HepG2 (cell line): ENCODE measurements around the gene ACADS. TPM values are rescaled to one million over a fixed set of nuclear protein-coding genes. Genes with fewer than 3 reads are reported as not detected.

Experiments
- ATAC-seq: fragments of 200-7000 bp; cut with Tn5 transposase; 3 replicates; pipeline ENCODE4 v1.9.1; 2020; ENCODE audit warnings: mild to moderate bottlenecking, moderate library complexity
- BruUV-seq: library from RNA; stranded (reverse); fragments of 400-500 nt; replicated peaks from 2 replicates; lab custom pipeline; 2021; lab: Mats Ljungman, UMichigan
- CTCF ChIA-PET: fragments of 300-600 bp; formaldehyde crosslinking; extraction: SDS; loops from one replicate; lab custom pipeline; 2021; ENCODE audit warnings: low total read pairs, inconsistent platforms, low intra/inter-chr PET ratio; lab: Yijun Ruan, JAX
- POLR2A ChIA-PET: fragments of 350-600 bp; sonication (Branson Sonifier 250); formaldehyde crosslinking; loops from one replicate; lab custom pipeline; 2020; ENCODE audit warnings: antibody characterized with exemption, inconsistent platforms; lab: Yijun Ruan, JAX
- DNase-seq: peaks from one replicate; pipeline ENCODE4 v3.0.0-alpha.2; 2015; ENCODE audit warnings: low spot score
- FAIRE-seq: peaks from 3 replicates; lab custom pipeline; 2011; peaks lifted over from hg19 to GRCh38; lab: Jason Lieb, UNC
- H2AFZ ChIP-seq: one replicate; pipeline ENCODE4 v1.6.1; 2011; ENCODE audit warnings: low read length, inconsistent platforms
- H3K27ac ChIP-seq: fragments of 300-600 bp; 3 replicates; pipeline ENCODE4 v1.8.0; 2011; ENCODE audit warnings: mixed run types, mild to moderate bottlenecking, mixed read lengths, low read length, inconsistent platforms; ENCODE audit not compliant: insufficient read depth; ENCODE audit errors: extremely low read length
- H3K27me3 ChIP-seq, 2 experiments: fragments of 200-600 bp in 1 of 2; 2 replicates in 1 of 2; 3 replicates in 1 of 2; pipeline versions ENCODE4 v1.6.0 to v1.8.0; 2011; ENCODE audit warnings: low read length in 2 of 2, mild to moderate bottlenecking in 2 of 2, moderate library complexity in 2 of 2, inconsistent platforms in 1 of 2; ENCODE audit not compliant: insufficient read depth in 2 of 2, control insufficient read depth in 1 of 2
- H3K36me3 ChIP-seq, 2 experiments: fragments of 200-600 bp in 1 of 2; replicated peaks in 1 of 2; 2 replicates in 1 of 2; 3 replicates in 1 of 2; pipeline versions ENCODE4 v1.5.1 to v1.8.0; 2011; ENCODE audit warnings: low read length in 2 of 2, inconsistent platforms in 1 of 2; ENCODE audit not compliant: insufficient read depth in 2 of 2, control insufficient read depth in 1 of 2
- H3K4me1 ChIP-seq: 2 replicates; pipeline ENCODE4 v1.5.1; 2012; ENCODE audit warnings: low read length, inconsistent platforms; ENCODE audit not compliant: insufficient read depth
- H3K4me2 ChIP-seq: 2 replicates; pipeline ENCODE4 v1.6.0; 2011; ENCODE audit warnings: low read depth, low read length, inconsistent platforms
- H3K4me3 ChIP-seq, 3 experiments: fragments of 200-600 bp in 1 of 3; sonication (generic), shearing (Covaris generic) in 1 of 3; replicated peaks in 1 of 3; 2 replicates each; pipeline ENCODE4 v1.5.1; 2011 to 2016; ENCODE audit warnings: low read length in 3 of 3, inconsistent platforms in 2 of 3, low read depth in 2 of 3, mild to moderate bottlenecking in 2 of 3, control low read depth in 1 of 3, mixed read lengths in 1 of 3; ENCODE audit not compliant: insufficient read depth in 1 of 3
- H3K79me2 ChIP-seq: one replicate; pipeline ENCODE4 v1.6.1; 2011; ENCODE audit warnings: low read length, inconsistent platforms; ENCODE audit not compliant: insufficient read depth
- H3K9ac ChIP-seq: 2 replicates; pipeline ENCODE4 v1.6.0; 2011; ENCODE audit warnings: mild to moderate bottlenecking, low read depth, low read length, inconsistent platforms; ENCODE audit not compliant: insufficient read depth
- H3K9me3 ChIP-seq: 2 replicates; pipeline ENCODE4 v1.5.1; 2012; ENCODE audit warnings: mild to moderate bottlenecking, low read length
- H4K20me1 ChIP-seq: 2 replicates; pipeline ENCODE4 v1.6.0; 2011; ENCODE audit warnings: inconsistent platforms, mild to moderate bottlenecking, low read length, moderate library complexity; ENCODE audit not compliant: insufficient read depth
- CREM ChIP-seq, 2 experiments: sonication (generic) in 1 of 2; formaldehyde crosslinking in 1 of 2; IDR thresholded peaks; 2 replicates each; pipeline versions ENCODE4 v1.4.0 to v1.6.1; 2016 to 2020; ENCODE audit warnings: antibody characterized with exemption in 1 of 2, mild to moderate bottlenecking in 1 of 2, missing genetic modification reagents in 1 of 2
- E2F5 ChIP-seq: sonication (generic); formaldehyde crosslinking; conservative IDR thresholded peaks from 2 replicates; pipeline ENCODE4 v1.4.0; 2020; ENCODE audit warnings: missing genetic modification reagents
- IRX3 ChIP-seq: sonication (generic); formaldehyde crosslinking; IDR thresholded peaks from 2 replicates; pipeline ENCODE4 v1.8.1; 2023; ENCODE audit warnings: mild to moderate bottlenecking, low read depth, missing genetic modification reagents, borderline replicate concordance
- MEF2D ChIP-seq: sonication (generic); formaldehyde crosslinking; IDR thresholded peaks from 2 replicates; pipeline ENCODE4 v1.5.1; 2020; ENCODE audit warnings: mild to moderate bottlenecking, missing genetic modification reagents
- NFYC ChIP-seq: IDR thresholded peaks from 2 replicates; pipeline ENCODE4 v1.6.1; 2016; ENCODE audit warnings: missing genetic modification reagents, missing compliant biosample characterization
- RARG ChIP-seq: sonication (generic); formaldehyde crosslinking; IDR thresholded peaks from 2 replicates; pipeline ENCODE4 v1.4.0; 2020; ENCODE audit warnings: low read depth, mild to moderate bottlenecking, missing genetic modification reagents
- SAFB2 ChIP-seq: sonication (generic); formaldehyde crosslinking; IDR thresholded peaks from 2 replicates; pipeline ENCODE4 v1.5.1; 2020; ENCODE audit warnings: missing genetic modification reagents, low read depth, mild to moderate bottlenecking, borderline replicate concordance
- TEAD2 ChIP-seq: sonication (generic); formaldehyde crosslinking; IDR thresholded peaks from 2 replicates; pipeline ENCODE4 v1.9.0; 2021; ENCODE audit warnings: missing genetic modification reagents
- ZNF281 ChIP-seq: sonication (generic); formaldehyde crosslinking; IDR thresholded peaks from 2 replicates; pipeline ENCODE4 v1.4.0; 2020; ENCODE audit warnings: missing genetic modification reagents, borderline replicate concordance
- ZNF646 ChIP-seq: sonication (generic); formaldehyde crosslinking; IDR thresholded peaks from 2 replicates; pipeline ENCODE4 v1.9.0; 2021; ENCODE audit warnings: mild to moderate bottlenecking, missing genetic modification reagents
- ZNF792 ChIP-seq: IDR thresholded peaks from 2 replicates; pipeline ENCODE4 v1.6.1; 2016
- ZNF891 ChIP-seq: sonication (generic); formaldehyde crosslinking; IDR thresholded peaks from 2 replicates; pipeline ENCODE4 v1.5.0; 2020; ENCODE audit warnings: mild to moderate bottlenecking, missing genetic modification reagents
- WGBS: methylation state at CpG from one replicate; pipeline ENCODE4 v1.1.6; 2017; ENCODE audit warnings: low lambda C conversion rate; 5-methylcytosine and 5-hydroxymethylcytosine counted together
- in situ Hi-C: cut with HindIII; loops from 2 replicates; pipeline ENCODE4 v1.10.0; 2017; ENCODE audit warnings: low pct_unique_long_range_greater_than_20kb; ENCODE audit not compliant: extremely low pct_ligation_motif_present
- intact Hi-C: fragments of 100-400 bp; cut with micrococcal nuclease; formaldehyde crosslinking; loops from one replicate; pipeline ENCODE4 v1.10.0; 2022; ENCODE audit not compliant: unreplicated experiment
- polyA plus RNA-seq, 8 experiments: library from polyadenylated mRNA; depleted of rRNA in 3 of 8; stranded (reverse) in 7 of 8; unstranded in 1 of 8; fragments of >200 nt; fragmentation: Illumina TruSeq in 4 of 8; extraction: Trizol in 4 of 8; gene quantifications; 2 replicates each; pipeline versions ENCODE4 v1.2.1 to v1.2.3, GENCODE V29; 2011 to 2016; ENCODE audit warnings: low read depth in 4 of 8, missing spikeins in 1 of 8, mixed read lengths in 1 of 8; ENCODE audit not compliant: insufficient read depth in 1 of 8
- total RNA-seq, 5 experiments: library from RNA; depleted of rRNA; stranded (reverse); fragments of >200 nt; fragmentation: Illumina TruSeq; extraction: Trizol; gene quantifications; 2 replicates each; pipeline ENCODE4 v1.2.3, GENCODE V29; 2016; ENCODE audit warnings: low read depth in 1 of 5

Gene ACADS
- total and polyA plus RNA-seq, 2 of the 13 experiments (the other 11 are each of a cell fraction or from before 2014, with no cell fraction given): 17.4 to 27.7 TPM

- no peak for TF ChIP-seq ZNF281 (CRISPR knock-in tag)
- TF ChIP-seq CREM (IDR thresholded peaks at IDR 0.05): no peak
- no peak for TF ChIP-seq CREM (CRISPR knock-in tag; IDR thresholded peaks at IDR 0.05)
- TF ChIP-seq IRX3 (CRISPR knock-in tag): no peak
- no peak for TF ChIP-seq TEAD2
- TF ChIP-seq ZNF891 (CRISPR knock-in tag): no peak
- TF ChIP-seq ZNF792 (CRISPR knock-in tag): no peak
These were observed 28.3 kb upstream of the ACADS start (continued) for GRCh38 chr12:120697344-120697743.

- Histone ChIP-seq H4K20me1 (peaks cover 6% of the 10 kb centered on the region; the same call in 1 of the 2 replicates), H3K9me3 (no peaks in the 10 kb centered on the region), H3K27me3 (no peaks in the 10 kb centered on the region), H3K36me3 (peaks cover 45 to 83% of the 10 kb centered on the region in 2 experiments), H3K27ac (no peak overlapping the region), H3K4me3 (no peak overlapping the region), H3K9ac (no peak overlapping the region), H3K79me2 (peaks cover 17% of the 10 kb centered on the region), H3K4me1 (peaks cover 20% of the 10 kb centered on the region), H3K4me2 (no peak overlapping the region), H2AFZ (no peak overlapping the region)
- intact Hi-C loops (no loop called here), in situ Hi-C loops (no loop called here)
- CTCF ChIA-PET: no interaction called here
- no TSS peak for BruUV-seq
- FAIRE-seq (no peak), DNase-seq (no peak), ATAC-seq (no peak)
- POLR2A ChIA-PET: no interaction called here
- WGBS: 97% methylated on average over 3 of the region's 3 CpGs
- TF ChIP-seq MEF2D (CRISPR knock-in tag) (no peak), E2F5 (no peak), RARG (CRISPR knock-in tag) (no peak), ZNF646 (CRISPR knock-in tag) (no peak), SAFB2 (CRISPR knock-in tag) (no peak), NFYC (CRISPR knock-in tag) (no peak)
These were observed 27.0 kb upstream of the ACADS start for GRCh38 chr12:120698665-120699064.
